ENCODE results near the gene RBM39.
A peak's percentile ranks its signal among the peaks of the same experiment; 100 is the strongest.

Gene RBM39

GRCh38 chr20:35663516-35664465 lies 78.3 kb downstream of the RBM39 start:
- TF ChIP-seq CTCF (conservative IDR thresholded peaks at IDR 0.05; ENCODE audit: low read depth) = no peak
- ChIA-PET CTCF (interaction anchor here (1.3 to 1.4 kb wide), 2 partner anchors 24 to 44 kb away, joined by 3 to 7 read pairs; no protein-coding TSS in a partner anchor), POLR2A (ENCODE audit: low non-redundant PET) (interaction anchor here (0.5 to 1.6 kb wide), 8 partner anchors 12 to 209 kb away, joined by 3 to 9 read pairs (median 5); partner anchors contain the start of genes CEP250 and RBM39)
- peak overlapping the region; percentile 87 for H3K27ac ChIP-seq
- DNase-seq (ENCODE audit: low spot score) = peak; percentile 76

GRCh38 chr20:35662551-35662950 lies 79.5 kb downstream of the RBM39 start:
- CTCF ChIA-PET = interaction anchor here (0.5 to 1.4 kb wide), 4 partner anchors 30 to 942 kb away, joined by 3 to 7 read pairs (median 4); no protein-coding TSS in a partner anchor
- POLR2A ChIA-PET (ENCODE audit: low non-redundant PET) = no interaction called here
- H3K27ac ChIP-seq = no peak overlapping the region
- DNase-seq (ENCODE audit: low spot score) = no peak
- no peak for TF ChIP-seq CTCF (conservative IDR thresholded peaks at IDR 0.05; ENCODE audit: low read depth)

- no peak for DNase-seq (ENCODE audit: low spot score)
- ChIA-PET CTCF (interaction anchor here (0.6 to 1.1 kb wide), 2 partner anchors 29 to 151 kb away, joined by 3 to 4 read pairs; no protein-coding TSS in a partner anchor), POLR2A (ENCODE audit: low non-redundant PET) (no interaction called here)
- no peak overlapping the region for H3K27ac ChIP-seq
- no peak for TF ChIP-seq CTCF (conservative IDR thresholded peaks at IDR 0.05; ENCODE audit: low read depth)
These were observed 80.2 kb downstream of the RBM39 start for GRCh38 chr20:35661908-35662307.

GRCh38 chr20:35661053-35661452 lies 81.0 kb downstream of the RBM39 start:
- TF ChIP-seq CTCF (conservative IDR thresholded peaks at IDR 0.05; ENCODE audit: low read depth) = no peak
- CTCF ChIA-PET = interaction anchor here (0.6 to 1.1 kb wide), 2 partner anchors 42 to 150 kb away, joined by 3 to 4 read pairs; no protein-coding TSS in a partner anchor
- POLR2A ChIA-PET (ENCODE audit: low non-redundant PET) = no interaction called here
- H3K27ac ChIP-seq = no peak overlapping the region
- DNase-seq (ENCODE audit: low spot score) = peak; percentile 41

- DNase-seq (ENCODE audit: low spot score) = no peak
- no peak for TF ChIP-seq CTCF (conservative IDR thresholded peaks at IDR 0.05; ENCODE audit: low read depth)
- ChIA-PET CTCF (interaction anchor here (0.6 to 1.1 kb wide), 5 partner anchors 12 to 221 kb away, joined by 3 to 4 read pairs (median 3); no protein-coding TSS in a partner anchor), POLR2A (ENCODE audit: low non-redundant PET) (no interaction called here)
- H3K27ac ChIP-seq = no peak overlapping the region
These were observed 81.7 kb downstream of the RBM39 start for GRCh38 chr20:35660122-35660937.

- POLR2A ChIA-PET (ENCODE audit: low non-redundant PET) = interaction anchor here (0.8 kb wide), 1 partner anchor 19 kb away, joined by 4 read pairs; no protein-coding TSS in a partner anchor
- H3K27ac ChIP-seq = no peak overlapping the region
- no peak for TF ChIP-seq CTCF (conservative IDR thresholded peaks at IDR 0.05; ENCODE audit: low read depth)
- CTCF ChIA-PET = interaction anchor here (0.5 to 0.6 kb wide), 2 partner anchors 26 to 182 kb away, joined by 3 to 5 read pairs; no protein-coding TSS in a partner anchor
- DNase-seq (ENCODE audit: low spot score) = no peak
These were observed 84.8 kb downstream of the RBM39 start for GRCh38 chr20:35657271-35657670.

All from RWPE1 (cell line).